ENCODE results near the gene PALLD.
A peak's percentile ranks its signal among the peaks of the same experiment; 100 is the strongest.

The PALLD gene

DNA sequence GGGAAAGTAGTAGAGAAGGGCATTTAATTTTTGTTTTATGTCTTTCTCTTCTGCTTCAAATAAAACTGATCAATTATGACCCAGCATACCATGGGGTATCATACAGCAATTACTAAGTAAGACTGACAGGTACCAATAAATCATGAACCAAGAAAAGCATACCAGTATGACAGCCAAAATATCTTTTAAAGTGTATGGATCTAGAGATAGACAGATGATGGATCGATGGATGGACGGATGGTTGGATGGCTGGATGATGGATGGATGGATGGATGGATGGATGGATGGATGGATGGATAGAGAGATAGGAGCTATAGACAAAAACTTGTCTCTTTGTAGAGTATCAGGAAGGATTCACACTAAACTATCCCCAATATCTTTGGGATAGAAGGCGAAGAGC is 18.0 kb upstream of the PALLD start:
- Histone ChIP-seq H3K27me3 (ENCODE audit: insufficient read depth, low read length) (0 out of 2 replicates have a peak, but pooled peaks cover 4% of the 10 kb centered on the region), H3K4me1 (ENCODE audit: insufficient read depth, low read length, severe bottlenecking) (peaks cover 13% of the 10 kb centered on the region), H3K27ac (ENCODE audit: low read depth, low read length, poor library complexity, severe bottlenecking) (no peak overlapping the region), H3K9me3 (ENCODE audit: low read length) (no peaks in the 10 kb centered on the region), H3F3A (ENCODE audit: insufficient read depth, low read length) (no peaks in the 10 kb centered on the region), H3K36me3 (ENCODE audit: insufficient read depth, low read length) (no peaks in the 10 kb centered on the region), H2AFZ (ENCODE audit: low read length) (no peak overlapping the region), H3K9ac (ENCODE audit: low read length) (no peak overlapping the region), H3K9me2 (ENCODE audit: low read depth, low read length) (no peaks in the 10 kb centered on the region), H3K4me2 (ENCODE audit: low read length) (no peak overlapping the region), H3K79me2 (ENCODE audit: insufficient read depth, low read length) (no peaks in the 10 kb centered on the region), H4K20me1 (ENCODE audit: insufficient read depth, low read length) (no peaks in the 10 kb centered on the region), H3K4me3 (ENCODE audit: low read depth, low read length, poor library complexity, severe bottlenecking) (no peak overlapping the region)
- TF ChIP-seq EZH2 (IDR thresholded peaks at IDR 0.05; ENCODE audit: borderline replicate concordance, low read length): no peak
- TF ChIP-seq, protein P1, sequence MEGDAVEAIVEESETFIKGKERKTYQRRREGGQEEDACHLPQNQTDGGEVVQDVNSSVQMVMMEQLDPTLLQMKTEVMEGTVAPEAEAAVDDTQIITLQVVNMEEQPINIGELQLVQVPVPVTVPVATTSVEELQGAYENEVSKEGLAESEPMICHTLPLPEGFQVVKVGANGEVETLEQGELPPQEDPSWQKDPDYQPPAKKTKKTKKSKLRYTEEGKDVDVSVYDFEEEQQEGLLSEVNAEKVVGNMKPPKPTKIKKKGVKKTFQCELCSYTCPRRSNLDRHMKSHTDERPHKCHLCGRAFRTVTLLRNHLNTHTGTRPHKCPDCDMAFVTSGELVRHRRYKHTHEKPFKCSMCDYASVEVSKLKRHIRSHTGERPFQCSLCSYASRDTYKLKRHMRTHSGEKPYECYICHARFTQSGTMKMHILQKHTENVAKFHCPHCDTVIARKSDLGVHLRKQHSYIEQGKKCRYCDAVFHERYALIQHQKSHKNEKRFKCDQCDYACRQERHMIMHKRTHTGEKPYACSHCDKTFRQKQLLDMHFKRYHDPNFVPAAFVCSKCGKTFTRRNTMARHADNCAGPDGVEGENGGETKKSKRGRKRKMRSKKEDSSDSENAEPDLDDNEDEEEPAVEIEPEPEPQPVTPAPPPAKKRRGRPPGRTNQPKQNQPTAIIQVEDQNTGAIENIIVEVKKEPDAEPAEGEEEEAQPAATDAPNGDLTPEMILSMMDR (IDR thresholded peaks at IDR 0.05; ENCODE audit: low read length): no peak

DNA sequence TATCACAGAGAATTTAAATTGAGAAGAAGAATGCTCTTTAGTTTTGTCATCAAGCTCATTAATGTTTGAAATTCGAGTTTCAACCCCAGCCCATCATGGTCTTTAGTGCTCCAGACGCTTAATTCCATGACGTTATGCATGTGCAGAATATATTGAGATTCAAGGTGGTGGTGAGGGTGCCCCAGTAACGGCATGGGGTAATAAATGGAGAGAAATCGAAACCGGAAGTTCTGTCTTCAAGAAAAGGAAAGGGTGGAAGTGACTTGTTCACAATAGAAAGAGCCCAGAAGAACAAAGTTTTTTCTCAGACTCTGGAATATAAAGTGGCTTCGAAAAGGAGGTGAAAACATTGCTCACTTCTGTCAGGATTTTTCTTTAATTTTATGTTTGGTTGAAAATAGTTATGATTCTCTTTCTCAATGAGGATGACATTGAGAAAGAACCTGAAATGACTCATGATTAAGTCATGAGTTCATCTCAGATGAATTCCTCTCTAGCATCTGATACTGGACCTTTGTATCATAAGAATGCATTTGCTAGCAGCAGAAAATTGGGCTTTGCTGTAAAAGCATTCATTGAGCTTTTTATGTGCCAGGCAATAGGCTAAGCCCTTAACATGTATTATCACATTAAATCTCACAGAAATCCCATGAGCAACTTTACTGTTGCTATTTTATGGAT is 15.8 kb upstream of the PALLD start:
- H4K20me1 ChIP-seq (ENCODE audit: insufficient read depth, low read length): no peaks in the 10 kb centered on the region
- H3K9ac ChIP-seq (ENCODE audit: low read length): peak overlapping the region; percentile 2; the same call in 1 of the 2 replicates
- peak overlapping the region; percentile 47 for H3K4me3 ChIP-seq (ENCODE audit: low read depth, low read length, poor library complexity, severe bottlenecking)
- no peaks in the 10 kb centered on the region for H3K79me2 ChIP-seq (ENCODE audit: insufficient read depth, low read length)
- H3K4me2 ChIP-seq (ENCODE audit: low read length): peak overlapping the region; percentile 55
- peak overlapping the region; percentile 98 for H2AFZ ChIP-seq (ENCODE audit: low read length)
- no peaks in the 10 kb centered on the region for H3K36me3 ChIP-seq (ENCODE audit: insufficient read depth, low read length)
- H3K27me3 ChIP-seq (ENCODE audit: insufficient read depth, low read length): 0 out of 2 replicates have a peak, but pooled peaks cover 4% of the 10 kb centered on the region
- no peak overlapping the region for H3K27ac ChIP-seq (ENCODE audit: low read depth, low read length, poor library complexity, severe bottlenecking)
- no peaks in the 10 kb centered on the region for H3K9me3 ChIP-seq (ENCODE audit: low read length)
- no peaks in the 10 kb centered on the region for H3K9me2 ChIP-seq (ENCODE audit: low read depth, low read length)
- TF ChIP-seq, protein P1 (IDR thresholded peaks at IDR 0.05; ENCODE audit: low read length): no peak
- H3K4me1 ChIP-seq (ENCODE audit: insufficient read depth, low read length, severe bottlenecking): peaks cover 13% of the 10 kb centered on the region
- H3F3A ChIP-seq (ENCODE audit: insufficient read depth, low read length): no peaks in the 10 kb centered on the region

DNA sequence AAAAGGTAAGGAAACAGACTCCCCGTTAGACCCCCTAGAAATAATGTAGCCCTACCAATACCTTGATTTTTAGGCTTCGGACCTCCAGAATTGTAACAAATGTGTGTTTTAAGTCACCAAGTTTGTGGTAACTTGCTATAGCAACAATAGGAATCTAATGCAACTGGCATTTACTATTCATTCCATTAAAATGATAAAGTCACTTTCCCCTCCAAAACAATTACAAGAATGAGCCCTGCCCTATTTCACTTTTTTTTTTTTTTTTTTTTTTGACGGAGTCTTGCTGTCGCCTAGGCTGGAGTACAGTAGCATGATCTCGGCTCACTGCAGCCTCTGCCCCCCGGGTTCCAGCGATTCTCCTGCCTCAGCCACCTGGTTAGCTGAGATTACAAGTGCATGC is 13.0 kb upstream of the PALLD start:
- Histone ChIP-seq H3K4me1 (ENCODE audit: insufficient read depth, low read length, severe bottlenecking) (peaks cover 13% of the 10 kb centered on the region), H2AFZ (ENCODE audit: low read length) (no peak overlapping the region), H3K79me2 (ENCODE audit: insufficient read depth, low read length) (no peaks in the 10 kb centered on the region), H3K9me3 (ENCODE audit: low read length) (no peaks in the 10 kb centered on the region), H3K9ac (ENCODE audit: low read length) (no peak overlapping the region), H3K27me3 (ENCODE audit: insufficient read depth, low read length) (0 out of 2 replicates have a peak, but pooled peaks cover 4% of the 10 kb centered on the region), H3K27ac (ENCODE audit: low read depth, low read length, poor library complexity, severe bottlenecking) (no peak overlapping the region), H4K20me1 (ENCODE audit: insufficient read depth, low read length) (no peaks in the 10 kb centered on the region), H3F3A (ENCODE audit: insufficient read depth, low read length) (no peaks in the 10 kb centered on the region), H3K36me3 (ENCODE audit: insufficient read depth, low read length) (no peaks in the 10 kb centered on the region), H3K4me3 (ENCODE audit: low read depth, low read length, poor library complexity, severe bottlenecking) (no peak overlapping the region), H3K4me2 (ENCODE audit: low read length) (no peak overlapping the region), H3K9me2 (ENCODE audit: low read depth, low read length) (no peaks in the 10 kb centered on the region)
- TF ChIP-seq EZH2 (IDR thresholded peaks at IDR 0.05; ENCODE audit: borderline replicate concordance, low read length): no peak
- TF ChIP-seq, protein P1 (IDR thresholded peaks at IDR 0.05; ENCODE audit: low read length): no peak
